H7 (cell line): Measurements from ENCODE around the gene FIBIN. TPM values are rescaled to one million over a fixed set of nuclear protein-coding genes. Genes with fewer than 3 reads are reported as not detected.
"Not testable (repeated sequence)": the region's sequence is repeated elsewhere in the genome, so short reads cannot be mapped to it uniquely, and the experiment has no call there.

ENCODE experiments used
- DNase-seq: peaks from one replicate; pipeline ENCODE4 v3.0.0; 2012
- H3K27me3 ChIP-seq: 2 replicates; pipeline ENCODE4 v1.6.0; 2011; ENCODE audit warnings: mild to moderate bottlenecking, low read length; ENCODE audit not compliant: control insufficient read depth, insufficient read depth
- H3K36me3 ChIP-seq: replicated peaks from 2 replicates; pipeline ENCODE4 v1.5.1; 2011; ENCODE audit warnings: low read length; ENCODE audit not compliant: control insufficient read depth, insufficient read depth
- H3K4me3 ChIP-seq: 2 replicates; pipeline ENCODE4 v1.5.1; 2011; ENCODE audit warnings: low read depth, mild to moderate bottlenecking, control low read depth, low read length, moderate library complexity; ENCODE audit not compliant: insufficient read depth
- total RNA-seq: library from RNA; depleted of rRNA; stranded (reverse); fragments of >200 nt; shearing (Covaris generic); gene quantifications from 2 replicates; pipeline ENCODE4 v1.2.3, GENCODE V29; 2014

FIBIN gene
- total RNA-seq, 1 experiment from 2014 or later = 0.07 TPM

DNA sequence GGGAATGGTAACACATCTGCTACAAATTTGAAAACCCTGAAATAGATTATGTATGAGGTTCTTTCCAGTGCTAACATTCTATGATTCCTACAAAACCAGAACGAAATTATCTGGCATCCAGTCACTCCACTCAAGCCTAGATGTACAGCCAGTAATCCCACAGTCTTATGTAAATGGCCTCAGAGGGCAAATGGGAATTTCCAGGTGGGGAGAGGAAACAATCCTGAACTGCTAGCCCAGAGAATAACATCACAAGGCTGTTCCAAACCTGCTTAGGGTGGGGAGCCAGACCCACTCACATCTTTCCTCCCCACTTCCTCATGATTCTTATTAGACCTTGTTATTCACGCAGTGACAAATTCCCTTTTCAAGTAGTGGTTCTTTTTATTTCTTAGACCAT lies 3.5 kb downstream of the FIBIN start:
- Histone ChIP-seq H3K27me3 (peaks cover 6% of the 10 kb centered on the region), H3K36me3 (no peaks in the 10 kb centered on the region), H3K4me3 (no peak overlapping the region)
- no peak for DNase-seq

GRCh38 chr11:27001136-27001730 lies 7.3 kb downstream of the FIBIN start:
- not testable (repeated sequence) for H3K27me3 ChIP-seq, DNase-seq, H3K4me3 ChIP-seq, H3K36me3 ChIP-seq

DNA sequence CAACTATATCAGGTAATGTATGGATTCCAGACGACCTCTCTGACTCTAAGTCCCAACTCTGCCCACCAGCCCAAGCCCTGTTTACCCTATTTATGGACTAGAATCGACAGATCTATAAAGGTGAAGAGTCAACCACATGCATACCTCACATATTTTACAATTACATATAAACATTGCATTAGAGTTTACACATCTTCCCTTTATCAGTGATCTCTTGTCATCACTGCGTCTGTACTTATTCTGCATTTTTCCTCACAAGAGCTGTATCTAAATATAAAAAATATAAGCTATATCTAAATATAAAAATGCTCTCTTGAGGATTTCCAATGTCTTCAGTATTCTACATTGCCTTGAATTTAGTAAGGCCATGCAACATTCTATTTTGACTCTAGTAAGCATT lies 8.5 kb downstream of the FIBIN start:
- Histone ChIP-seq H3K27me3 (no peaks in the 10 kb centered on the region), H3K36me3 (no peaks in the 10 kb centered on the region), H3K4me3 (no peak overlapping the region)
- no peak for DNase-seq

GRCh38 chr11:27002838-27003237 lies 8.9 kb downstream of the FIBIN start:
- DNase-seq = no peak
- no peak overlapping the region for H3K4me3 ChIP-seq
- H3K27me3 ChIP-seq = no peaks in the 10 kb centered on the region
- H3K36me3 ChIP-seq = no peaks in the 10 kb centered on the region

- Histone ChIP-seq H3K27me3 (no peaks in the 10 kb centered on the region), H3K36me3 (no peaks in the 10 kb centered on the region), H3K4me3 (no peak overlapping the region)
- no peak for DNase-seq
Observed at GRCh38 chr11:27004103-27004502, 10.2 kb downstream of the FIBIN start.

GRCh38 chr11:27008811-27009535 lies 15.1 kb downstream of the FIBIN start:
- H3K36me3 ChIP-seq = no peaks in the 10 kb centered on the region
- no peak for DNase-seq
- H3K27me3 ChIP-seq = no peaks in the 10 kb centered on the region
- no peak overlapping the region for H3K4me3 ChIP-seq

GRCh38 chr11:27011560-27012233 lies 17.8 kb downstream of the FIBIN start:
- Histone ChIP-seq H3K27me3 (no peaks in the 10 kb centered on the region), H3K36me3 (no peaks in the 10 kb centered on the region), H3K4me3 (no peak overlapping the region)
- DNase-seq = no peak

DNA sequence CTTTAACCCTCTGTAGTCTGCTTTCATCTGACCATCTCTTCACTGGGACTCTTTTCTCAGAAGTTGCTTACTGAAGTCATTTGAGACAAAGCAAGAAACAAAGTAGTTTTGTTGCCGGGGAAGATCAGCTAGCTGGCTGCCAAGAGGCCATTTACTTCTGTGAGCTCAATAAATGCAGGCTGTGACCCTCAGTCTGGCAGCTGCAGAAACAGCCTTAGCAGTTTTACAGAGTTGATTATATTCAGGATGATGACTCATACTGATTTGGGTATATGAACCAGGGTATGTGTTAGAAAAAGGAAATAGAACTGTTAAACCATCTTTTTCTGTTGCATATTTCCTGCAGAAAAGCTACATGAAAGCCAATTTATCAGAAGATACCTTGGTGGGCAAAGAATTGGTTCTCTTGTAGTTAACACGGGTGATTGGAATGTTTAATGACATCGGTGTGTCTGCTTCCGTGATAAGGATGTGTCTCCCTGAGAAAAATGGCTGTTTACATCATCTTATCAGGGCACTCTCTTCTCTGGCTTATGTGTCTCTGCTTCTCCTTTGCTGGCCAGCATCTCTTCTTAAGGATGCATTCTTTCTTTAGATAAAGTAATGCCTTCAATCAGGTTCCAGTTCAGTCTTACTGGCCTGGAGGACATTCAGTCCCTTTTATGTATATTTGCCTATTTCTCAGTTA lies 18.5 kb downstream of the FIBIN start:
- DNase-seq = no peak
- H3K27me3 ChIP-seq = no peaks in the 10 kb centered on the region
- no peak overlapping the region for H3K4me3 ChIP-seq
- H3K36me3 ChIP-seq = no peaks in the 10 kb centered on the region

GRCh38 chr11:27013781-27014361 lies 20.0 kb downstream of the FIBIN start:
- H3K4me3 ChIP-seq = no peak overlapping the region

GRCh38 chr11:27018902-27019529 lies 25.1 kb downstream of the FIBIN start:
- H3K36me3 ChIP-seq = no peaks in the 10 kb centered on the region
- H3K4me3 ChIP-seq = no peak overlapping the region
- H3K27me3 ChIP-seq = no peaks in the 10 kb centered on the region
- no peak for DNase-seq

More at GRCh38 chr11:27013781-27014361, 20.0 kb downstream of the FIBIN start:
- H3K27me3 ChIP-seq = no peaks in the 10 kb centered on the region
- no peak for DNase-seq
- H3K36me3 ChIP-seq = no peaks in the 10 kb centered on the region

- no peak for DNase-seq
- no peaks in the 10 kb centered on the region for H3K27me3 ChIP-seq
- H3K4me3 ChIP-seq = no peak overlapping the region
- no peaks in the 10 kb centered on the region for H3K36me3 ChIP-seq
Observed at GRCh38 chr11:27020751-27021150, 26.8 kb downstream of the FIBIN start.

DNA sequence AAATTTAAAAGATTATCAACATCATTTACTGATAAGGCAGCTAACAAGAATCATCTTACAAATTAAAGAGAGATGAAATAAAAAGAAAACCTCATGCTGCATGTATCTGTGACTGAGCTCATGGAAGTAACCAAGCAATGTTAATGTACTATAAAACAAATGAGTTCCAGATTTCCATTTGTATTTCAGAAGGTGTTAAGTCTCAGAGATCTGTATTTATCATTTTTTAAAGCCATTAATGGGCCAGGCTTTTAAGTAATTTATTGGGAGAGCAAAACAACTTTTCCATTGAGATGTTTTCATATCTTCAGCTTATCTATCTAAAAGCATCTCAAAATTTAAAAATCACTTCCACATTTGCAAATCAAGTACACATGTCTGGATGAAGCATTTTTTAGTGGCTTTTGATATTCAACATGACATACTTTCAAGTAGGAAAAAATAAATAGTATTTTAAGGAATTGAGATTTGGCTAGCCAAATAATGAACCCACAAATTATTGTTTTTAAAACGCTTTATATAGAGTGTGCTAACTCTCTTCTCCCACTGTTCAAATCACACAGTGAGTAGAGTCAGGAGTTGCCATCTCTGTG lies 28.8 kb downstream of the FIBIN start:
- DNase-seq = no peak
- Histone ChIP-seq H3K27me3 (no peaks in the 10 kb centered on the region), H3K4me3 (no peak overlapping the region)

DNA sequence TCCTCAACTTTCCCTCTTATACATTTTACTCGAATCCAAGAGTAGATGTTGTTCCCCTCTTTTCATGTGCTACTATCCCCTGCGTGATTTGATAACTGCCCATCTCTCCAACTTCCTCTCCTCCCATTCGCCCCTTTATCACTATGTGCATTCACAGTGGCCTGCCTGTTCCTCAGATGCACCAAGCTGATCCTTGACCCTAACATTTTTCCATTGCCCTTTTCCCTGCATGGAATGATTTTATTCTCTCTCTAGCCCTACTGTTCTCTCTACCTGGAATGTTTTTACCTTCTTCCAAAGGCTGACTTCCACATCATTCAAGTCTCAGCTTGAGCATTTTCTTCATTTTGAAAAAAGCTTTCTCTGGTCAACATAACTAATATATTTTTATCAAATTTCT lies 31.0 kb downstream of the FIBIN start:
- Histone ChIP-seq H3K27me3 (no peaks in the 10 kb centered on the region), H3K4me3 (no peak overlapping the region), H3K36me3 (no peaks in the 10 kb centered on the region)
- no peak for DNase-seq

More for the DNA sequence above, 28.8 kb downstream of the FIBIN start:
- no peaks in the 10 kb centered on the region for H3K36me3 ChIP-seq
